Thymus (tissue), 11 donors: ENCODE measurements around the gene PYY. TPM values are rescaled to one million over a fixed set of nuclear protein-coding genes. Genes with fewer than 3 reads are reported as not detected.
A peak's percentile ranks its signal among the peaks of the same experiment; 100 is the strongest.

ENCODE experiments used
- DNase-seq, 9 donors: peaks; one replicate each; pipeline ENCODE4 v3.0.0-alpha.2; 2013; ENCODE audit warnings: low spot score in 9 of 9, low read depth in 6 of 9, missing footprints in 1 of 9
- H3K27ac ChIP-seq, 2 donors: one replicate each; pipeline ENCODE4 v1.5.1; 2013; ENCODE audit warnings: control low read depth in 1 of 2, low read depth in 1 of 2, low read length in 1 of 2, mild to moderate bottlenecking in 1 of 2, moderate library complexity in 1 of 2
- H3K27me3 ChIP-seq, 2 donors: one replicate each; pipeline ENCODE4 v1.5.1; 2013; ENCODE audit warnings: low read length in 1 of 2; ENCODE audit not compliant: control insufficient read depth in 2 of 2, insufficient read depth in 1 of 2
- H3K36me3 ChIP-seq, 2 donors: one replicate each; pipeline ENCODE4 v1.5.1; 2013; ENCODE audit warnings: low read length in 1 of 2, mild to moderate bottlenecking in 1 of 2, moderate library complexity in 1 of 2; ENCODE audit not compliant: control insufficient read depth in 2 of 2, insufficient read depth in 2 of 2
- H3K4me1 ChIP-seq, 2 donors: one replicate each; pipeline ENCODE4 v1.5.1; 2013; ENCODE audit warnings: low read length in 2 of 2; ENCODE audit not compliant: control insufficient read depth in 2 of 2, insufficient read depth in 2 of 2
- H3K4me3 ChIP-seq, 2 donors: one replicate each; pipeline ENCODE4 v1.5.1; 2013; ENCODE audit warnings: low read length in 2 of 2, control low read depth in 1 of 2, mild to moderate bottlenecking in 1 of 2
- H3K9me3 ChIP-seq, 2 donors: one replicate each; pipeline ENCODE4 v1.5.1; 2013; ENCODE audit warnings: low read length in 1 of 2, mild to moderate bottlenecking in 1 of 2; ENCODE audit not compliant: control insufficient read depth in 2 of 2, insufficient read depth in 1 of 2
- WGBS: extraction: QIAGEN DNeasy Blood & Tissue Kit; methylation state at CpG from one replicate; pipeline ENCODE4 v1.1.7; 2013; 5-methylcytosine and 5-hydroxymethylcytosine counted together
- polyA plus RNA-seq: library from polyadenylated mRNA; stranded (reverse); fragments of 200-250 nt; gene quantifications from one replicate; pipeline ENCODE4 v1.2.3, GENCODE V29; 2013
- total RNA-seq: library from RNA; stranded (reverse); fragments of 120-200 nt; gene quantifications from one replicate; pipeline ENCODE4 v1.2.4, GENCODE V29; 2013
- donor health status: healthy.

PYY gene
- total and polyA plus RNA-seq, 2 donors = 0.57 to 6.8 TPM

DNA sequence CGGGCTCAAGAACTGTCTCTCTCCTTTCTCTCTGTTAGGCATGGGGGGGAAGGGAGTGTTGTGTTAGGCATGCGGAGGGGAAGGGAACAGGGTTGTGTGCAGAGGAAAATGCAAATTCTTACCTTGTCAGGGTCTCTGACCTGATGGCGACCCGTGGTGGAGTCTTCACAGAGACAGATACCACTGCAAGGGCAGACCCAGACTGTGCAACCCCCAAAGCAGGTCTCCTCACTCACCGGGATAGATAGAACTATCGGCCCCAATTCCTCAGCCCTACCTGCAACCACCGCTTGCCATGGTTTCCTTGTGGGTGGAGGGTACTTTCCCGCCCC, 36.8 kb downstream of the PYY start:
- Histone ChIP-seq H3K27ac (no peak overlapping the region), H3K9me3 (no peaks in the 10 kb centered on the region), H3K4me1 (peaks cover 0 to 4% of the 10 kb centered on the region in 2 donors), H3K36me3 (no peaks in the 10 kb centered on the region), H3K27me3 (peaks cover 0 to 39% of the 10 kb centered on the region in 2 donors), H3K4me3 (peak overlapping the region; percentile 15 to 38)
- DNase-seq = no peak
- WGBS = 61% methylated on average over 8 of the region's 8 CpGs

DNA sequence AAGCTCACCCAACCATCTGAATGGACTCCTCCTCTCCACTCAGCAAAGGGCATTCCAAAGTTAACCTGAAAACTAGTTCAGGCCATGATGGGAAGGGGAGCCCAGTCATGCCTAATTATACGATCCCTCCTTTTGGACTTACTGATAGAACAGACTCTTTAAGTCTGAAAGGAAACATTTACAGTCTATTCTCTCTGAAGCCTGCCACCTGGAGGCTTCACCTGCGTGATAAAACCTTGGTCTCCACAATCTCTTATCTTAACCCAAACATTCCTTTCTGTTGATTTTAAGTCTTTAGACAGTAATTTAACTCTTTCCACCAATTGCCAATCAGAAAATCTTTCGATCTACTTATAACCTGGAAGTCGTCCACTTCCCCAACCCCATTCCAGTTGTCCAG, 37.4 kb downstream of the PYY start:
- peaks cover 0 to 45% of the 10 kb centered on the region in 2 donors for H3K27me3 ChIP-seq
- no peak overlapping the region for H3K4me3 ChIP-seq
- DNase-seq = no peak
- 83% methylated on average over 4 of the region's 4 CpGs for WGBS
- H3K36me3 ChIP-seq = no peaks in the 10 kb centered on the region
- H3K4me1 ChIP-seq = peaks cover 0 to 4% of the 10 kb centered on the region in 2 donors
- no peaks in the 10 kb centered on the region for H3K9me3 ChIP-seq
- peak overlapping the region in 1 of 2 donors; percentile 22 for H3K27ac ChIP-seq

DNA sequence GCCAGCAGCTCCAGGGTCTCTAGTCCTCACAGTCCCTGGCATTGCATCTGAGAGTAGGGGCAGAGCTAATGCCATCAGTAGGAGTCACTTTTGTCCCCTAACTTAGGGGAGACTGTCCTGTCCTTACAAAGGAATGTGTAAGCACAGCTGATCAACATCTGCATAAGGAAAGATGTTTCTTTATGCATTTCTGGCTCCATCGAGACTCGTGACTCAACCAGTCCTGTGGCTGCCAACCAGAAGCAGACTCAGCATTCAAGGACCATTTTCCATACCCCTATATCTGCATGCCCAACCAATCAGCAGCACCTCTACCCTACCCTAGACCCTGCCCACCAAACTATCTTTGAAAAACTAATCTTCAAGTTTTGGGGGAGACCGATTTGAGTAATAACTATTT, 38.2 kb downstream of the PYY start:
- Histone ChIP-seq H3K36me3 (no peaks in the 10 kb centered on the region), H3K4me1 (peaks cover 0 to 4% of the 10 kb centered on the region in 2 donors), H3K4me3 (no peak overlapping the region), H3K27me3 (peaks cover 0 to 43% of the 10 kb centered on the region in 2 donors), H3K9me3 (no peaks in the 10 kb centered on the region), H3K27ac (no peak overlapping the region)
- over 99% methylated on average over 3 of the region's 3 CpGs for WGBS
- DNase-seq = no peak

DNA sequence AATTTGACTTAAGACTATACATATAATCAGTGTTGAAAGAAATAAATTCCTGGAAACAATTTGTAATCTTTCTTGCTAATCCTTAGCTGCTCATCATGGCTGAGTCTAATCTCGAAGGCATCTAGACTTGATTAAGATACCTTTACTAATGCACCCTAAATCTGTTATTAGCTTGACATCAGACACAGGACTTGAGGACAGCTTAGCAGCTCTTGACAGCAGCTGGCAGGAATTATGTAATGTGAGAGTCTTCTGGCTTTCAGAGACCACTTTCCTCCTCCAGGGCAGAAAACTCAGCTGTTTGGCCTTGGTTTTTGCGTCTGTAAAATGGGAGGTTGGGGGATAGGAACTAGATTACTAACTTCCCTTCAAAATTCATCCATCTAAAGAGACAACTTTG, 39.3 kb downstream of the PYY start:
- 96% methylated on average over 2 of the region's 2 CpGs for WGBS
- Histone ChIP-seq H3K4me3 (no peak overlapping the region), H3K36me3 (no peaks in the 10 kb centered on the region)

DNA sequence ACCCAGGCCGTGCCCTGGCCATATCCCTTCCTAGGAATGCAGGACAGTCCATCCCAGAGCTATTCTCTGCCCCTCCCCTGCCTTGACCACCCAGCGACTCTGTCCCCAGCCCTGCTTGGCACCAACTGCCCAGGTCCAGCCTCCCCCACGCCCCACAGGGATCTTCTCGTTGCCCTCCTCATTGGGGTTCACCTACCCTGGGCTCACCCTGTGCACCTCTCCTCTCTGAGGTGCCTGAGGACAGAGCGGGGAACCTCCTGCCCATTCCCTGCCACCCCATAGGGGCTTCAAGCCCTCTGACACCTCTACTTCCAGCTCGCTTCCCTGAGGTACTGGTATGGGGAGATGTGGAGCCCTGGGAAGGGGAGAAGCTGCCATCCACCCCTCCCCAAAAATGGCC, 40.2 kb downstream of the PYY start:
- Histone ChIP-seq H3K9me3 (no peaks in the 10 kb centered on the region), H3K4me3 (no peak overlapping the region), H3K4me1 (peaks cover 0 to 4% of the 10 kb centered on the region in 2 donors), H3K36me3 (no peaks in the 10 kb centered on the region), H3K27ac (no peak overlapping the region), H3K27me3 (peaks cover 11 to 52% of the 10 kb centered on the region in 2 donors)
- 89% methylated on average over 6 of the region's 6 CpGs for WGBS
- no peak for DNase-seq

More for the DNA sequence above, 39.3 kb downstream of the PYY start:
- Histone ChIP-seq H3K4me1 (peaks cover 0 to 4% of the 10 kb centered on the region in 2 donors), H3K27ac (no peak overlapping the region), H3K27me3 (peaks cover 5 to 48% of the 10 kb centered on the region in 2 donors), H3K9me3 (no peaks in the 10 kb centered on the region)
- no peak for DNase-seq

DNA sequence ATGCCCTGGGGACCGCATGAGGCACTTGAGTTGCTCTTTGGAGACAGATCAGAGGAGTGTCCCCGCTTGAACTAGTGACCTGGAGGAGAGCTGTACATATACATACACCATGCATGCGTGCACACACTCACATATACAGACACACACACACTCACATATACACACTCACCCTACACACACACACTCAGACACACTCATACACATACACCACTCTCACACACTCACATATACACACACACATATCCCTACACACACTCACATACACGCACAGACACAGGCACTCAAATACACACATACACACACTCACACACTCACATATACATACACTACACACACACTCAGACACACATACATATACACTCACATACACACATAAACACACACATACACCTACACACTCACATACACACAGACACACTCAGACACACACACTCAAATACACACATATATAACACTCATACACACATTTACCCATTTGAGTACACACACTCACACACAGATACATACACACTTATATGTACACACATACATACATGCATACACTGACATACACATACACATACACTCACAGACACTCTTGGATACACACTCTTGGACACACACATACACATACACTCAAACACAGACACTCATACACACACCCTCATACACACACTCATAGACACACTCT, 41.0 kb downstream of the PYY start:
- DNase-seq = no peak
- WGBS = 83% methylated on average over 4 of the region's 4 CpGs
- no peak overlapping the region for H3K4me3 ChIP-seq
- peaks cover 0 to 8% of the 10 kb centered on the region in 2 donors for H3K4me1 ChIP-seq
- no peaks in the 10 kb centered on the region for H3K36me3 ChIP-seq
- H3K27me3 ChIP-seq = peaks cover 18 to 54% of the 10 kb centered on the region in 2 donors
- no peaks in the 10 kb centered on the region for H3K9me3 ChIP-seq
- no peak overlapping the region for H3K27ac ChIP-seq

DNA sequence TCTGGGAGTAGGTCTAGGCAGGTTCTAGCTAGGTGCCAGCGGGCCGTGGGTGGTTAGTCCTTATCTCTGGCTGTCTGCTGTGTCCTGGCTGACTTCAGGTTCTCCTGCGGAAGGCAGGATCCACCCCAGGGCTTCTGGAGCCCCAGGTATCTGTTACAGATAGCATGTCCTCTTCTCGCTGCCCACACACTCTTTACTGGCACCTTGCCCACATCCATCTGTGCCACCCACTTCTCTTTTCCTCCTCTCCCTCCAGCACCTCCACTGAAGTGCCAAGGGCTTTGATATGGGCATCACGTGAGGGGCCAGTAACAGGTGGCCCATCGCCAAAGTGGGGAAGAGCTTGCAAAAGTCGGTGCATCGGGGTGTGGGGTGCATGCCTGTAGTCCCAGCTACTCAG, 41.8 kb downstream of the PYY start:
- Histone ChIP-seq H3K4me3 (no peak overlapping the region), H3K9me3 (no peaks in the 10 kb centered on the region), H3K4me1 (peaks cover 6 to 16% of the 10 kb centered on the region in 2 donors), H3K27me3 (peaks cover 26 to 54% of the 10 kb centered on the region in 2 donors), H3K36me3 (no peaks in the 10 kb centered on the region), H3K27ac (no peak overlapping the region)
- no peak for DNase-seq
- 76% methylated on average over 8 of the region's 8 CpGs for WGBS

DNA sequence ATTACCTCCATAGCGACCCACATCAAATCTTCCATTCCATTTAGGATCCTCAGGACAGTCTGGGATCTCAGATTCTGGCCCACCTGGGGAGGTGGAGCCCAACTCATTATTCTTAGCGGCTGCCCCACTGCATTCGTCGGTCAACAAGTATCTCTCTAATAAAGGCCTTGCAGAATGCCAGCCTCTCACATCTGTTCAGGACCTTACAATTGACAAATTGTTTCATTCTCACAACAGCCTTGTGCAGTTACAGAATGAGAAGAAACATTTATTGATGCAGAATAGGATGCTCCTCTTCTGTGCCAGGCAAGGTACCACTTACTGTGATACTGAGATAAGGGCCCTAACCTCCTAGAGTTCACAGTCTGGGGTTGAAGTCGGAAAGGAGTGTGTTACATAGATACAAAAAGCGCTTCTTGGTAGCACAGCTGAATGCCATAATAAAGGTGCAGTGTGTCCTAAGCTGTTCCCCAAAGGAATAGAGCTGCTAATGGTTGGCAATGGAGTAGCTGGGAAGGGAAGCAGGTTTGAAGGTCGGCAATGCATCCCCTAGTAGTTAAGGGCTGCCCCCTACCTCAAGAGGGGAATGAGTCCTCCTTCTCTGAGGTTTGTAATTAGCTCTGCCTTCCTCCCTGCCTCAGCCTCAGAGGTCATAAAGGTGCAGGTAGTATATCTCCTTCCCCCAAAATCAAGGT, 44.1 kb downstream of the PYY start:
- Histone ChIP-seq H3K27me3 (peaks cover 45 to 71% of the 10 kb centered on the region in 2 donors), H3K4me1 (peaks cover 6 to 24% of the 10 kb centered on the region in 2 donors), H3K36me3 (no peaks in the 10 kb centered on the region), H3K4me3 (no peak overlapping the region), H3K9me3 (no peaks in the 10 kb centered on the region), H3K27ac (no peak overlapping the region)
- WGBS = 79% methylated on average over 7 of the region's 7 CpGs
- no peak for DNase-seq

DNA sequence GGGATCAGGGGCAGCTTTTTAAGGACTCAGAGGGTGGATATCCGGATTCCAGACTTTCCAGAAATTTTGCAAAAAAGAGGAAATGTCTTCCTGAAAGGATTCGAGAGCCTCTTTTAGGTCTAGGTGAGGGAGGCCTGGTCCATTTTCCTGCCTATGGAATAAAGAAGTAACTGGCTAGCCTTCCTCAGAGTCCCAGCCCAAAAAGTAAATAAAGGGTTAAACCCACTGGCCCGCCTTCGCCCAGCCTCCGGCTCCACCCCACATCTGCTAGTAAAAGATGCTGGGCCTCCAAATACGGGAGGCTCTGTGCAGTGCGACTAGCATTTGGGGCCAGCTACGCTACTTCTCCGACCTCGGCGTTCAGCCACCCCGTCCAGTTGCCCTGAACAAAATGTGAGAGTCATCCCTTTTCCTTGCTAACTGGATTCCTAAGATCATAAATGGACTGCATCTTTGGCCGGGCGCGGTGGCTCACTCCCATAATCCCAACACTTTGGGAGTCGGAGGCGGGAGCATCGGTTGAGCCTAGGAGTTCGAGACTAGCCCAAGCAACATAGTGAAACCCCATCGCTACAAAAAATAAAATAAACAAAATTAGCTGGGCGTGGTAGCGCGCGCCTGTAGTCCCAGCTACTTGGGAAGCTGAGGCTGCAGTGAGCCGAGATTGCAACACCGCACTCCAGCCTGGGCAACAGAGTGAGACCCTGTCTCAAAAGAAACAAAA, 45.6 kb downstream of the PYY start:
- DNase-seq = peak in 2 of 9 donors; percentile 30 to 52
- Histone ChIP-seq H3K27ac (no peak overlapping the region), H3K4me3 (no peak overlapping the region), H3K4me1 (peaks cover 6 to 24% of the 10 kb centered on the region in 2 donors), H3K36me3 (no peaks in the 10 kb centered on the region), H3K9me3 (no peaks in the 10 kb centered on the region), H3K27me3 (peaks cover 48 to 76% of the 10 kb centered on the region in 2 donors)
- WGBS = 28% methylated on average over 26 of the region's 26 CpGs
